H1 (cell line): Measurements from ENCODE around the gene SH3GL1. TPM values are rescaled to one million over a fixed set of nuclear protein-coding genes. Genes with fewer than 3 reads are reported as not detected.

Experiments
- CTCF ChIA-PET: fragments of 300-600 bp; sonication (Branson Sonifier 250); formaldehyde crosslinking; loops from one replicate; lab custom pipeline; 2021; ENCODE audit not compliant: partially characterized antibody; lab: Charles Lee
- POLR2A ChIA-PET: fragments of 300-600 bp; sonication (Branson Sonifier 250); formaldehyde crosslinking; loops from one replicate; lab custom pipeline; 2021; ENCODE audit warnings: inconsistent platforms; ENCODE audit not compliant: partially characterized antibody; lab: Charles Lee
- DNase-seq, 2 experiments: peaks; one replicate each; pipeline versions ENCODE4 v3.0.0 to v3.0.0-alpha.2; 2010 to 2022; ENCODE audit warnings: low spot score in 2 of 2, low read depth in 1 of 2, mixed read lengths in 1 of 2
- FAIRE-seq: peaks from 2 replicates; lab custom pipeline; 2011; peaks lifted over from hg19 to GRCh38; lab: Jason Lieb, UNC
- H2AFZ ChIP-seq: 2 replicates; pipeline ENCODE4 v1.8.1; 2012; ENCODE audit warnings: low read length, inconsistent platforms
- H2AK5ac ChIP-seq: 2 replicates; pipeline ENCODE4 v1.6.1; 2013; ENCODE audit warnings: low read depth, low read length
- H2BK120ac ChIP-seq: replicated peaks from 2 replicates; pipeline ENCODE3; 2013; ENCODE audit warnings: low read depth, low read length, inconsistent platforms
- H2BK12ac ChIP-seq: 2 replicates; pipeline ENCODE4 v1.6.1; 2013; ENCODE audit warnings: low read depth, low read length
- H2BK15ac ChIP-seq: 2 replicates; pipeline ENCODE4 v1.6.1; 2013; ENCODE audit warnings: low read length
- H2BK20ac ChIP-seq: 2 replicates; pipeline ENCODE4 v1.6.1; 2013; ENCODE audit warnings: low read length
- H2BK5ac ChIP-seq: 2 replicates; pipeline ENCODE4 v1.6.1; 2013; ENCODE audit warnings: low read depth, low read length
- H3K14ac ChIP-seq: 2 replicates; pipeline ENCODE4 v1.6.1; 2013; ENCODE audit warnings: inconsistent platforms; ENCODE audit not compliant: insufficient read length
- H3K18ac ChIP-seq: 2 replicates; pipeline ENCODE4 v1.6.1; 2013; ENCODE audit warnings: low read length; ENCODE audit errors: extremely low read depth
- H3K23ac ChIP-seq: 2 replicates; pipeline ENCODE4 v1.6.1; 2013; ENCODE audit warnings: inconsistent platforms; ENCODE audit not compliant: insufficient read length
- H3K23me2 ChIP-seq: 2 replicates; pipeline ENCODE4 v1.6.1; 2013; ENCODE audit warnings: low read depth, low read length
- H3K27ac ChIP-seq: 2 replicates; pipeline ENCODE4 v1.6.1; 2011; ENCODE audit warnings: low read depth, low read length, inconsistent platforms
- H3K27me3 ChIP-seq, 4 experiments: replicated peaks in 1 of 4; 1 replicate in 1 of 4; 2 replicates in 3 of 4; pipeline versions ENCODE4 v1.6.1 to v1.8.1; 2011 to 2013; ENCODE audit warnings: low read length in 3 of 4, mild to moderate bottlenecking in 3 of 4, inconsistent platforms in 2 of 4, mixed read lengths in 2 of 4, moderate library complexity in 1 of 4; ENCODE audit not compliant: control insufficient read depth in 3 of 4, insufficient read depth in 3 of 4; ENCODE audit errors: extremely low read depth in 1 of 4
- H3K36me3 ChIP-seq, 4 experiments: 2 replicates each; pipeline versions ENCODE4 v1.6.1 to v1.8.1; 2011 to 2013; ENCODE audit warnings: mild to moderate bottlenecking in 4 of 4, low read length in 3 of 4, moderate library complexity in 2 of 4, control low read depth in 1 of 4, inconsistent platforms in 1 of 4; ENCODE audit not compliant: insufficient read depth in 4 of 4, control insufficient read depth in 2 of 4
- H3K4ac ChIP-seq: replicated peaks from 2 replicates; pipeline ENCODE3; 2013; ENCODE audit warnings: low read length, low read depth, mixed read lengths, inconsistent platforms; ENCODE audit not compliant: insufficient read length
- H3K4me1 ChIP-seq, 4 experiments: replicated peaks in 1 of 4; 1 replicate in 1 of 4; 2 replicates in 3 of 4; pipeline versions ENCODE4 v1.6.1 to v1.8.1; 2011 to 2013; ENCODE audit warnings: low read length in 3 of 4, inconsistent platforms in 2 of 4, mixed read lengths in 1 of 4; ENCODE audit not compliant: insufficient read depth in 4 of 4, control insufficient read depth in 3 of 4
- H3K4me2 ChIP-seq, 2 experiments: 2 replicates each; pipeline versions ENCODE4 v1.6.1 to v1.8.1; 2011 to 2013; ENCODE audit warnings: low read depth in 2 of 2, low read length in 2 of 2, control low read depth in 1 of 2, inconsistent platforms in 1 of 2, mild to moderate bottlenecking in 1 of 2; ENCODE audit not compliant: insufficient read depth in 1 of 2
- H3K4me3 ChIP-seq, 4 experiments: fragments of 200-600, 300-600 bp in 1 of 4; sonication (generic), shearing (Covaris generic), sonication (Bioruptor Twin) in 1 of 4; 2 replicates each; pipeline versions ENCODE4 v1.5.1 to v1.8.1; 2011 to 2016; ENCODE audit warnings: low read length in 4 of 4, low read depth in 3 of 4, control low read depth in 2 of 4, inconsistent platforms in 2 of 4, mild to moderate bottlenecking in 2 of 4, mixed read lengths in 1 of 4, moderate library complexity in 1 of 4; ENCODE audit not compliant: insufficient read depth in 2 of 4; ENCODE audit errors: extremely low read depth in 1 of 4
- H3K56ac ChIP-seq: replicated peaks from 2 replicates; pipeline ENCODE3; 2013; ENCODE audit warnings: low read depth, mild to moderate bottlenecking, mixed read lengths, low read length, inconsistent platforms; ENCODE audit not compliant: insufficient read length
- H3K79me1 ChIP-seq: 2 replicates; pipeline ENCODE4 v1.6.1; 2013; ENCODE audit warnings: low read depth, low read length, control low read depth
- H3K79me2 ChIP-seq, 2 experiments: 2 replicates each; pipeline versions ENCODE4 v1.6.1 to v1.8.1; 2012 to 2013; ENCODE audit warnings: low read length in 2 of 2, mild to moderate bottlenecking in 2 of 2, inconsistent platforms in 1 of 2; ENCODE audit not compliant: insufficient read depth in 2 of 2, control insufficient read depth in 1 of 2
- H3K9ac ChIP-seq, 4 experiments: replicated peaks in 1 of 4; 1 replicate in 1 of 4; 2 replicates in 3 of 4; pipeline versions ENCODE4 v1.6.1 to v1.8.1; 2011 to 2013; ENCODE audit warnings: low read depth in 3 of 4, low read length in 3 of 4, control low read depth in 2 of 4, mild to moderate bottlenecking in 2 of 4, moderate library complexity in 2 of 4, inconsistent platforms in 1 of 4; ENCODE audit errors: extremely low read depth in 1 of 4
- H3K9me3 ChIP-seq, 2 experiments: 2 replicates each; pipeline versions ENCODE4 v1.6.1 to v1.8.1; 2012 to 2013; ENCODE audit warnings: mild to moderate bottlenecking in 2 of 2, moderate library complexity in 2 of 2, control low read depth in 1 of 2, inconsistent platforms in 1 of 2, low read depth in 1 of 2, low read length in 1 of 2, mixed read lengths in 1 of 2; ENCODE audit not compliant: insufficient read depth in 2 of 2
- H4K20me1 ChIP-seq, 2 experiments: replicated peaks in 1 of 2; 2 replicates each; pipeline versions ENCODE3 to v1.8.1; 2011 to 2013; ENCODE audit warnings: inconsistent platforms in 2 of 2, low read length in 2 of 2, mild to moderate bottlenecking in 1 of 2; ENCODE audit not compliant: insufficient read depth in 2 of 2, control insufficient read depth in 1 of 2
- H4K5ac ChIP-seq: 2 replicates; pipeline ENCODE4 v1.6.1; 2013; ENCODE audit warnings: low read length, low read depth, mixed read lengths, inconsistent platforms; ENCODE audit not compliant: insufficient read length
- H4K8ac ChIP-seq: 2 replicates; pipeline ENCODE4 v1.8.0; 2013; ENCODE audit warnings: mild to moderate bottlenecking, moderate library complexity, low read length, inconsistent platforms; ENCODE audit not compliant: insufficient read depth; ENCODE audit errors: extremely low read depth
- H4K91ac ChIP-seq: replicated peaks from 2 replicates; pipeline ENCODE3; 2013; ENCODE audit warnings: low read length, mixed read lengths, inconsistent platforms; ENCODE audit not compliant: insufficient read length
- BACH1 ChIP-seq: IDR thresholded peaks from 2 replicates; pipeline ENCODE4 v1.6.1; 2012; ENCODE audit warnings: low read length, improper control_type of control experiment
- BCL11A ChIP-seq, 2 experiments: IDR thresholded peaks; one replicate each; pipeline ENCODE4 v1.6.1; 2011; ENCODE audit warnings: low read depth in 2 of 2, low read length in 2 of 2, mild to moderate bottlenecking in 2 of 2
- POU5F1 ChIP-seq: IDR thresholded peaks from 2 replicates; pipeline ENCODE4 v1.6.1; 2011; ENCODE audit warnings: low read depth, mild to moderate bottlenecking, low read length, moderate library complexity
- TBP ChIP-seq: IDR thresholded peaks from 2 replicates; pipeline ENCODE4 v1.6.1; 2011; ENCODE audit warnings: low read depth, low read length, improper control_type of control experiment
- ZNF274 ChIP-seq: IDR thresholded peaks from 2 replicates; pipeline ENCODE4 v1.7.0; 2012; ENCODE audit warnings: low read length, borderline replicate concordance; ENCODE audit errors: extremely low read depth
- WGBS, 2 experiments: shearing (Covaris generic) in 1 of 2; methylation state at CpG; one replicate each; pipeline versions ENCODE4 v1.1.6 to v1.1.7; 2013 to 2015; ENCODE audit warnings: low lambda C conversion rate in 2 of 2, mixed read lengths in 2 of 2, inconsistent platforms in 1 of 2, low coverage in 1 of 2, missing lambda C conversion rate in 1 of 2; ENCODE audit not compliant: insufficient replicate concordance in 2 of 2, insufficient coverage in 1 of 2, insufficient read length in 1 of 2; ENCODE audit errors: extremely low coverage in 1 of 2, missing lambda C conversion rate in 1 of 2; 5-methylcytosine and 5-hydroxymethylcytosine counted together
- polyA plus RNA-seq, 7 experiments: library from polyadenylated mRNA; depleted of rRNA in 3 of 7; stranded (reverse) in 5 of 7; unstranded in 2 of 7; fragments of >200 nt in 5 of 7; fragments of 200-250 nt in 2 of 7; gene quantifications; 1 replicate in 5 of 7; 2 replicates in 1 of 7; 4 replicates in 1 of 7; pipeline versions ENCODE4 v1.2.1 to v1.2.3, GENCODE V29; 2011 to 2013; ENCODE audit warnings: missing spikeins in 2 of 7, mixed read lengths in 2 of 7
- total RNA-seq: library from RNA; stranded (reverse); fragmentation: NEBNext Ultra II Directional; extraction: Animal tissue kit (Norgen Biotek cat#: 25700); gene quantifications from 2 replicates; pipeline ENCODE4 v1.2.1, GENCODE V29; 2021

Gene SH3GL1
- total and polyA plus RNA-seq, 2 of the 8 experiments (the other 6 are each of a cell fraction or from before 2014, with no cell fraction given): 81.5 to 102 TPM

GRCh38 chr19:4354282-4354681 lies 46.1 kb downstream of the SH3GL1 start:
- no peak overlapping the region for H2BK120ac ChIP-seq
- no peak overlapping the region for H3K4ac ChIP-seq
- H3K9ac ChIP-seq: no peak overlapping the region
- H3K79me2 ChIP-seq: no peaks in the 10 kb centered on the region
- no peak overlapping the region for H2AK5ac ChIP-seq
- H3K14ac ChIP-seq: no peak overlapping the region
- no peak for TF ChIP-seq TBP
- no peak for TF ChIP-seq BACH1
- TF ChIP-seq ZNF274: no peak
- TF ChIP-seq POU5F1: no peak
- TF ChIP-seq BCL11A (IDR thresholded peaks at IDR 0.05; ENCODE audit: low read depth in 2 of 2, low read length in 2 of 2): no peak
- 92% methylated on average over 11 of the region's 12 CpGs; no CpG with 5 or more reads in 1 of the 2 experiments for WGBS, 2 experiments
- no peak overlapping the region for H3K4me2 ChIP-seq
- no peak overlapping the region for H4K91ac ChIP-seq
- H3K23me2 ChIP-seq: no peaks in the 10 kb centered on the region
- no peak overlapping the region for H2BK20ac ChIP-seq
- peaks cover 0 to 2% (median 0%) of the 10 kb centered on the region in 4 experiments; a peak in 1 of 7 replicates for H3K4me1 ChIP-seq
- H3K9me3 ChIP-seq: no peaks in the 10 kb centered on the region
- no peak overlapping the region for H3K56ac ChIP-seq
- no peaks in the 10 kb centered on the region for H3K27me3 ChIP-seq
- FAIRE-seq: no peak
- no peak overlapping the region for H2AFZ ChIP-seq
- H3K18ac ChIP-seq: no peak overlapping the region
- H4K5ac ChIP-seq: no peak overlapping the region
- H3K4me3 ChIP-seq: no peak overlapping the region
- H3K27ac ChIP-seq: no peak overlapping the region
- H3K23ac ChIP-seq: no peak overlapping the region
- ChIA-PET POLR2A (interaction anchor here (0.6 to 4.5 kb wide), 7 partner anchors 11 to 102 kb away, joined by 3 to 27 read pairs (median 4); partner anchors contain the start of gene MPND), CTCF (interaction anchor here (1.0 to 20.4 kb wide), 7 partner anchors 9 to 214 kb away, joined by 3 to 311 read pairs (median 3); partner anchors contain the start of gene SHD)
- peaks cover 0 to 11% of the 10 kb centered on the region in 2 experiments for H4K20me1 ChIP-seq
- H2BK5ac ChIP-seq: no peak overlapping the region
- no peak overlapping the region for H2BK12ac ChIP-seq
- no peak overlapping the region for H4K8ac ChIP-seq
- no peak for DNase-seq
- no peak overlapping the region for H2BK15ac ChIP-seq
- H3K79me1 ChIP-seq: no peaks in the 10 kb centered on the region
- H3K36me3 ChIP-seq: peaks cover 0 to 20% (median 8%) of the 10 kb centered on the region in 4 experiments; a peak in 5 of 8 replicates
